Transverse colon (tissue), 3 donors: ENCODE results near the gene INAVA.

Experiments
- POLR2A ChIP-seq: fragments of 450-650 bp; IDR thresholded peaks from one replicate; pipeline ENCODE4 v1.6.1; 2016; ENCODE audit warnings: antibody characterized with exemption, mild to moderate bottlenecking, moderate library complexity
- TF ChIP-seq, protein P1 (sequence below), 5 experiments: fragments of 200-600 bp in 3 of 5; fragments of 450-650 bp in 2 of 5; sonication (generic) in 3 of 5; IDR thresholded peaks; 1 replicate in 2 of 5; 2 replicates in 3 of 5; pipeline ENCODE4 v1.5.1; 2016 to 2017; ENCODE audit warnings: antibody characterized with exemption in 5 of 5, inconsistent platforms in 3 of 5, mild to moderate bottlenecking in 2 of 5, moderate library complexity in 1 of 5

- TF ChIP-seq POLR2A, result no peak
- TF ChIP-seq, protein P1, sequence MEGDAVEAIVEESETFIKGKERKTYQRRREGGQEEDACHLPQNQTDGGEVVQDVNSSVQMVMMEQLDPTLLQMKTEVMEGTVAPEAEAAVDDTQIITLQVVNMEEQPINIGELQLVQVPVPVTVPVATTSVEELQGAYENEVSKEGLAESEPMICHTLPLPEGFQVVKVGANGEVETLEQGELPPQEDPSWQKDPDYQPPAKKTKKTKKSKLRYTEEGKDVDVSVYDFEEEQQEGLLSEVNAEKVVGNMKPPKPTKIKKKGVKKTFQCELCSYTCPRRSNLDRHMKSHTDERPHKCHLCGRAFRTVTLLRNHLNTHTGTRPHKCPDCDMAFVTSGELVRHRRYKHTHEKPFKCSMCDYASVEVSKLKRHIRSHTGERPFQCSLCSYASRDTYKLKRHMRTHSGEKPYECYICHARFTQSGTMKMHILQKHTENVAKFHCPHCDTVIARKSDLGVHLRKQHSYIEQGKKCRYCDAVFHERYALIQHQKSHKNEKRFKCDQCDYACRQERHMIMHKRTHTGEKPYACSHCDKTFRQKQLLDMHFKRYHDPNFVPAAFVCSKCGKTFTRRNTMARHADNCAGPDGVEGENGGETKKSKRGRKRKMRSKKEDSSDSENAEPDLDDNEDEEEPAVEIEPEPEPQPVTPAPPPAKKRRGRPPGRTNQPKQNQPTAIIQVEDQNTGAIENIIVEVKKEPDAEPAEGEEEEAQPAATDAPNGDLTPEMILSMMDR (IDR thresholded peaks at IDR 0.05), result no peak
Measured at GRCh38 chr1:200931776-200932175, 37.1 kb downstream of the INAVA start.
